ENCODE data around the gene MYEOV. TPM values are rescaled to one million over a fixed set of nuclear protein-coding genes. Genes with fewer than 3 reads are reported as not detected.
A peak's percentile ranks its signal among the peaks of the same experiment; 100 is the strongest.

MYEOV gene
- total RNA-seq (2022), result 0.52 TPM in 1 of 2 replicates, not detected in the other
- not detected for Bru-seq, nascent RNA
- BruChase-seq, experiment 1, labeled RNA remaining after a 2-hour chase, result percentile 13 among the genes with signal in this experiment
- BruChase-seq, experiment 2, labeled RNA remaining after a 6-hour chase, result percentile 16 among the genes with signal in this experiment
- long read RNA-seq, result 0 reads

DNA sequence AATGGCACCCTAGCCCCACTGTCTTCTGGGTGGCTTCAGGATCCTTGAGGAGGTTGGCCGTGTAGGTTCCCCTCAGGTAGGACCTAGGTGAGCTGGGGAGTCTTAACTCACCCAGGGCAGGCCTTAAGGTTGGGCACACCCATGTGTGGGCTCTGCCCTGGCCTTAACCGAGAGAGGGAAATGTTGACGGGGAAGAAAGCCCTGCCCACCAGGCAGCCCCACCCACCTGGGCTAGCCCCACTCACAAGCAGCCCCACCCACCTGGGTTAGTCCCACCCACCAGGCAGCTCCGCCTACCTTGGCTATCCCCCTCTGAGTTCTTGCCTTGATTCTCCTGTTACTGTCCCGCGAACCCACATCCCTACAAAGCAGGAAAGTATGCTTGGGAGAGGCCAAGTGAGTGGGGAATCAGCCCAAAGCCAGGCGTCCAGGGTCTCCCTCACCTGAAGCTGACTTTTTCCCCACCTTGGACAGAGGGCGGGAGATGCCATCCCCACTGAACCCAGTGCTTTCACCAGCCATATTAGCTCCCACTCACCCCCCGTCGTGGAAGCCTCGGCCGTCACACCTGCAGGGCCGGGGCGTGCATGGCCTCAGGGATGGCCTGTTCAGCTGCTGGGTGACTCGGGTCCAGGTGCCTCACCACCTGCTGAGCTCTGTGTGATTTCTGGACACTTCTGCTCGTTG is at the start of gene MYEOV:
Gene MYEOV (plus strand): TSS at position 337 of the 687 bp plus-strand sequence. CDS start 1,200 bp downstream, outside the sequence.
- Mint-ChIP-seq H3K4me3 (ENCODE audit: unreplicated experiment) (no peak within 1 kb of the TSS), H3K4me1 (ENCODE audit: low read depth, unreplicated experiment) (peaks cover 20% of the 10 kb centered on the region), H3K27ac (ENCODE audit: unreplicated experiment) (no peak within 1 kb of the TSS), H3K27me3 (ENCODE audit: insufficient read depth, unreplicated experiment) (no peaks in the 10 kb centered on the region), H3K9me3 (ENCODE audit: unreplicated experiment) (no peaks in the 10 kb centered on the region), H3K36me3 (ENCODE audit: insufficient read depth, unreplicated experiment) (no peaks in the 10 kb centered on the region)
- BruUV-seq (replicated peaks), result no TSS peak
- Histone ChIP-seq H3K4me3 (ENCODE audit: low read depth, low read length) (no peak within 1 kb of the TSS), H3K4me1 (peaks cover 41% of the 10 kb centered on the region), H3K36me3 (ENCODE audit: control insufficient read depth, insufficient read depth, low read length) (no peaks in the 10 kb centered on the region), H3K27me3 (replicated peaks; ENCODE audit: control insufficient read depth, insufficient read depth, low read length) (no peaks in the 10 kb centered on the region), H3K9me3 (no peaks in the 10 kb centered on the region)
- ChIA-PET CTCF (interaction anchor here (0.6 to 1.3 kb wide), 3 partner anchors 16 to 162 kb away, joined by 4 to 6 read pairs (median 4); no protein-coding TSS in a partner anchor), POLR2A (no interaction called here)
- intact Hi-C loops (cut with micrococcal nuclease; ENCODE audit: unreplicated experiment), result no loop called here
- peak; percentile 63 to 73 for DNase-seq
- no peak for TF ChIP-seq CTCF (IDR thresholded peaks at IDR 0.05; ENCODE audit: insufficient read depth in 1 of 2, low read depth in 1 of 2, low read length in 1 of 2, severe bottlenecking in 1 of 2, unreplicated experiment in 1 of 2)

DNA sequence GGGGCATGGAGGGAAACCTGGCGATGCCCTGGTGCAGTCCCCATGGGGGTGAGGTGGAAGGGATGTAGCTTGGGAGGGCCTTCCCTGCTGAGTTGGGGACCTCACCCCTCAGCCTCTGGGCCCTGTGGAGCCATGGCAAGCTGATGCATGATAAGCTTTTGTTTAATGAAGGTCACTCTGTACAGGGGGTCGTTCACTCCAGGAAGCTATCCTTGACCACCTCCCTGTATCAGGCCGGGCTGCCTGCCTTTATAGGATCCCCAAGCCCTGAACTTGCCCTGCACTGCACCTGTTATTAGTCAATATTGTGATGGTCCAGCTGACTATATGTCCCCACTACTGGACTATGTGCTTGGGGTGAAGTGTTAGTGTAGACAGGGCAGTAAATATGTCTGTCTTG is 49.7 kb upstream of the MYEOV start:
- no peaks in the 10 kb centered on the region for H3K36me3 ChIP-seq (ENCODE audit: control insufficient read depth, insufficient read depth, low read length)
- TF ChIP-seq CTCF (IDR thresholded peaks at IDR 0.05; ENCODE audit: insufficient read depth in 1 of 2, low read depth in 1 of 2, low read length in 1 of 2, severe bottlenecking in 1 of 2, unreplicated experiment in 1 of 2), result no peak
- H3K27me3 Mint-ChIP-seq (ENCODE audit: insufficient read depth, unreplicated experiment), result no peaks in the 10 kb centered on the region
- intact Hi-C loops (cut with micrococcal nuclease; ENCODE audit: unreplicated experiment), result no loop called here
- H3K4me3 Mint-ChIP-seq (ENCODE audit: unreplicated experiment), result no peak overlapping the region
- no peak overlapping the region for H3K27ac Mint-ChIP-seq (ENCODE audit: unreplicated experiment)
- H3K4me1 ChIP-seq, result peaks cover 1% of the 10 kb centered on the region
- H3K4me1 Mint-ChIP-seq (ENCODE audit: low read depth, unreplicated experiment), result peaks cover 11% of the 10 kb centered on the region
- H3K27me3 ChIP-seq (replicated peaks; ENCODE audit: control insufficient read depth, insufficient read depth, low read length), result no peaks in the 10 kb centered on the region
- ChIA-PET CTCF (no interaction called here), POLR2A (interaction anchor here (0.5 kb wide), 1 partner anchor 964 kb away, joined by 3 read pairs; no protein-coding TSS in a partner anchor)
- no peak overlapping the region for H3K4me3 ChIP-seq (ENCODE audit: low read depth, low read length)
- H3K9me3 Mint-ChIP-seq (ENCODE audit: unreplicated experiment), result no peaks in the 10 kb centered on the region
- H3K9me3 ChIP-seq, result no peaks in the 10 kb centered on the region
- H3K36me3 Mint-ChIP-seq (ENCODE audit: insufficient read depth, unreplicated experiment), result no peaks in the 10 kb centered on the region
- no TSS peak for BruUV-seq (replicated peaks)
- DNase-seq, result peak in 1 of 2 experiments; percentile 10

DNA sequence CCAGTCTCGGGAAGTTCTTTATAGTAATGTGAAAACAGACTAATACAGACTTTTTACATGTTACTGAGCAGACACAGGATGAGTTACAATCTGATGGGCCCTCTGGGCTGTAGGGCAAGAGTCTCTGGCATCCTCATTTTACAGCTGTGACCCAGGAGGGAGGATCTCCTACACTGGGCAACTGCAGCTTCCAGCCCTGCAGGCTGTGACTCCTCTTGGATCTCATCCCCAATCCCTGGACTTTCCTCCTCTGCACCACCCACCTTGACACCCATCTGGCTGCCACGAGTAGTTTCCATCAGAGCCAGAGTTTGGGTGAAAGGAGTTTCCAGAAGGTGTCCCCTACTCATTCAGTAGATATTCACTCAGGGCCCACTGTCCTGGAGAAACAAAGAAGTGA is 48.9 kb upstream of the MYEOV start:
- no peaks in the 10 kb centered on the region for H3K27me3 ChIP-seq (replicated peaks; ENCODE audit: control insufficient read depth, insufficient read depth, low read length)
- ChIA-PET CTCF (no interaction called here), POLR2A (interaction anchor here (0.7 kb wide), 1 partner anchor 20 kb away, joined by 4 read pairs; no protein-coding TSS in a partner anchor)
- H3K36me3 ChIP-seq (ENCODE audit: control insufficient read depth, insufficient read depth, low read length), result no peaks in the 10 kb centered on the region
- DNase-seq, result peak in 1 of 2 experiments; percentile 29
- Mint-ChIP-seq H3K27ac (ENCODE audit: unreplicated experiment) (no peak overlapping the region), H3K27me3 (ENCODE audit: insufficient read depth, unreplicated experiment) (no peaks in the 10 kb centered on the region), H3K4me1 (ENCODE audit: low read depth, unreplicated experiment) (peaks cover 19% of the 10 kb centered on the region), H3K4me3 (ENCODE audit: unreplicated experiment) (no peak overlapping the region), H3K9me3 (ENCODE audit: unreplicated experiment) (no peaks in the 10 kb centered on the region), H3K36me3 (ENCODE audit: insufficient read depth, unreplicated experiment) (no peaks in the 10 kb centered on the region)
- H3K4me3 ChIP-seq (ENCODE audit: low read depth, low read length), result no peak overlapping the region
- intact Hi-C loops (cut with micrococcal nuclease; ENCODE audit: unreplicated experiment), result no loop called here
- peaks cover 9% of the 10 kb centered on the region for H3K4me1 ChIP-seq
- BruUV-seq (replicated peaks), result no TSS peak
- TF ChIP-seq CTCF (IDR thresholded peaks at IDR 0.05; ENCODE audit: insufficient read depth in 1 of 2, low read depth in 1 of 2, low read length in 1 of 2, severe bottlenecking in 1 of 2, unreplicated experiment in 1 of 2), result no peak
- no peaks in the 10 kb centered on the region for H3K9me3 ChIP-seq

All from Caco-2 (cell line).